Keratinocyte (primary cell): ENCODE results near the gene PPP1R16B. TPM values are rescaled to one million over a fixed set of nuclear protein-coding genes. Genes with fewer than 3 reads are reported as not detected.

Experiments
- DNase-seq: peaks from one replicate; pipeline ENCODE4 v3.0.0-alpha.2; 2011; ENCODE audit warnings: low read depth, missing footprints, low spot score
- FAIRE-seq: peaks from 2 replicates; lab custom pipeline; 2011; peaks lifted over from hg19 to GRCh38; lab: Jason Lieb, UNC
- H2AFZ ChIP-seq: 2 replicates; pipeline ENCODE4 v1.6.0; 2012; ENCODE audit warnings: low read length, control low read depth, inconsistent platforms; ENCODE audit not compliant: control insufficient read depth
- H3K27ac ChIP-seq: 2 replicates; pipeline ENCODE4 v1.5.1; 2011; ENCODE audit warnings: low read length; ENCODE audit not compliant: control insufficient read depth, insufficient read depth
- H3K27me3 ChIP-seq: 3 replicates; pipeline ENCODE4 v1.6.0; 2011; ENCODE audit warnings: low read length; ENCODE audit not compliant: control insufficient read depth, insufficient read depth; ENCODE audit errors: extremely low read depth
- H3K36me3 ChIP-seq, 2 experiments: 2 replicates in 1 of 2; 3 replicates in 1 of 2; pipeline ENCODE4 v1.5.1; 2011; ENCODE audit warnings: low read length in 2 of 2, mild to moderate bottlenecking in 1 of 2; ENCODE audit not compliant: control insufficient read depth in 2 of 2, insufficient read depth in 2 of 2; ENCODE audit errors: extremely low read depth in 1 of 2
- H3K4me1 ChIP-seq: 3 replicates; pipeline ENCODE4 v1.5.1; 2011; ENCODE audit warnings: low read length; ENCODE audit not compliant: control insufficient read depth, insufficient read depth; ENCODE audit errors: extremely low read depth
- H3K4me2 ChIP-seq: 3 replicates; pipeline ENCODE4 v1.6.0; 2011; ENCODE audit warnings: low read depth, low read length; ENCODE audit not compliant: control insufficient read depth, insufficient read depth; ENCODE audit errors: extremely low read depth
- H3K4me3 ChIP-seq, 3 experiments: fragments of 200-600 bp in 1 of 3; sonication (generic) in 1 of 3; 2 replicates in 2 of 3; 3 replicates in 1 of 3; pipeline ENCODE4 v1.5.1; 2011 to 2016; ENCODE audit warnings: low read length in 3 of 3, mild to moderate bottlenecking in 3 of 3, control low read depth in 2 of 3, inconsistent platforms in 1 of 3, low read depth in 1 of 3, mixed read lengths in 1 of 3, mixed run types in 1 of 3, moderate library complexity in 1 of 3; ENCODE audit not compliant: control insufficient read depth in 2 of 3, insufficient read depth in 2 of 3; ENCODE audit errors: extremely low read depth in 1 of 3
- H3K79me2 ChIP-seq: 2 replicates; pipeline ENCODE4 v1.6.0; 2012; ENCODE audit warnings: low read length; ENCODE audit not compliant: control insufficient read depth, insufficient read depth
- H3K9ac ChIP-seq: 3 replicates; pipeline ENCODE4 v1.6.0; 2011; ENCODE audit warnings: low read length; ENCODE audit not compliant: control insufficient read depth, insufficient read depth; ENCODE audit errors: extremely low read depth
- H3K9me1 ChIP-seq: 3 replicates; pipeline ENCODE4 v1.6.0; 2011; ENCODE audit warnings: low read length; ENCODE audit not compliant: control insufficient read depth, insufficient read depth; ENCODE audit errors: extremely low read depth
- H3K9me3 ChIP-seq: 2 replicates; pipeline ENCODE4 v1.5.1; 2012; ENCODE audit warnings: low read depth, low read length; ENCODE audit not compliant: control insufficient read depth
- H4K20me1 ChIP-seq: 3 replicates; pipeline ENCODE4 v1.6.0; 2011; ENCODE audit warnings: low read length; ENCODE audit not compliant: control insufficient read depth, insufficient read depth; ENCODE audit errors: extremely low read depth
- EZH2 ChIP-seq: IDR thresholded peaks from one replicate; pipeline ENCODE4 v1.6.1; 2012; ENCODE audit warnings: inconsistent platforms, mild to moderate bottlenecking, low read length, moderate library complexity
- dilution Hi-C: fragments of 300-500 bp; cut with MboI; formaldehyde crosslinking; loops from one replicate; pipeline ENCODE4 v1.7.0; 2020; ENCODE audit warnings: low sequenced_read_pairs; ENCODE audit not compliant: extremely low pct_ligation_motif_present
- polyA plus RNA-seq, 5 experiments: library from polyadenylated mRNA; depleted of rRNA in 3 of 5; stranded (reverse) in 3 of 5; stranded (forward) in 1 of 5; unstranded in 1 of 5; fragments of >200 nt; gene quantifications; 1 replicate in 1 of 5; 2 replicates in 3 of 5; 3 replicates in 1 of 5; pipeline versions ENCODE4 v1.2.1 to v1.2.3, GENCODE V29; 2011 to 2012; ENCODE audit warnings: missing spikeins in 2 of 5, low read depth in 1 of 5, low replicate concordance in 1 of 5
- TF ChIP-seq, protein P1 (sequence below), 3 experiments: IDR thresholded peaks in 1 of 3; conservative IDR thresholded peaks in 1 of 3; optimal IDR thresholded peaks in 1 of 3; 2 replicates in 2 of 3; 3 replicates in 1 of 3; pipeline versions ENCODE3 to v1.5.1; 2011; ENCODE audit warnings: low read length in 3 of 3, mild to moderate bottlenecking in 3 of 3, moderate library complexity in 2 of 3, control low read depth in 1 of 3, inconsistent platforms in 1 of 3; ENCODE audit not compliant: insufficient read depth in 2 of 3; ENCODE audit errors: extremely low read depth in 1 of 3

Gene PPP1R16B
- polyA plus RNA-seq, 1 donor (not counting 4 experiments of a cell fraction or from before 2014, with no cell fraction given): not detected

- H3K4me1 ChIP-seq: no peaks in the 10 kb centered on the region
- no peak overlapping the region for H3K27ac ChIP-seq
- no peak overlapping the region for H3K9ac ChIP-seq
- H3K4me3 ChIP-seq: no peak overlapping the region
- no peak for TF ChIP-seq EZH2
- TF ChIP-seq, protein P1, sequence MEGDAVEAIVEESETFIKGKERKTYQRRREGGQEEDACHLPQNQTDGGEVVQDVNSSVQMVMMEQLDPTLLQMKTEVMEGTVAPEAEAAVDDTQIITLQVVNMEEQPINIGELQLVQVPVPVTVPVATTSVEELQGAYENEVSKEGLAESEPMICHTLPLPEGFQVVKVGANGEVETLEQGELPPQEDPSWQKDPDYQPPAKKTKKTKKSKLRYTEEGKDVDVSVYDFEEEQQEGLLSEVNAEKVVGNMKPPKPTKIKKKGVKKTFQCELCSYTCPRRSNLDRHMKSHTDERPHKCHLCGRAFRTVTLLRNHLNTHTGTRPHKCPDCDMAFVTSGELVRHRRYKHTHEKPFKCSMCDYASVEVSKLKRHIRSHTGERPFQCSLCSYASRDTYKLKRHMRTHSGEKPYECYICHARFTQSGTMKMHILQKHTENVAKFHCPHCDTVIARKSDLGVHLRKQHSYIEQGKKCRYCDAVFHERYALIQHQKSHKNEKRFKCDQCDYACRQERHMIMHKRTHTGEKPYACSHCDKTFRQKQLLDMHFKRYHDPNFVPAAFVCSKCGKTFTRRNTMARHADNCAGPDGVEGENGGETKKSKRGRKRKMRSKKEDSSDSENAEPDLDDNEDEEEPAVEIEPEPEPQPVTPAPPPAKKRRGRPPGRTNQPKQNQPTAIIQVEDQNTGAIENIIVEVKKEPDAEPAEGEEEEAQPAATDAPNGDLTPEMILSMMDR (optimal IDR thresholded peaks at IDR 0.05 in 1 of 3, IDR thresholded peaks at IDR 0.05 in 1 of 3, conservative IDR thresholded peaks at IDR 0.05 in 1 of 3; ENCODE audit: extremely low read depth in 1 of 3, insufficient read depth in 2 of 3, low read length in 3 of 3): no peak
- no peak overlapping the region for H2AFZ ChIP-seq
- H3K9me3 ChIP-seq: no peaks in the 10 kb centered on the region
- no peaks in the 10 kb centered on the region for H3K9me1 ChIP-seq
- H4K20me1 ChIP-seq: no peaks in the 10 kb centered on the region
- H3K27me3 ChIP-seq: no peaks in the 10 kb centered on the region
- FAIRE-seq (no peak), DNase-seq (no peak)
- dilution Hi-C loops: no loop called here
- no peak overlapping the region for H3K4me2 ChIP-seq
- H3K79me2 ChIP-seq: no peaks in the 10 kb centered on the region
- H3K36me3 ChIP-seq: no peaks in the 10 kb centered on the region
Observed at GRCh38 chr20:38840894-38841470, 35.5 kb downstream of the PPP1R16B start.

DNA sequence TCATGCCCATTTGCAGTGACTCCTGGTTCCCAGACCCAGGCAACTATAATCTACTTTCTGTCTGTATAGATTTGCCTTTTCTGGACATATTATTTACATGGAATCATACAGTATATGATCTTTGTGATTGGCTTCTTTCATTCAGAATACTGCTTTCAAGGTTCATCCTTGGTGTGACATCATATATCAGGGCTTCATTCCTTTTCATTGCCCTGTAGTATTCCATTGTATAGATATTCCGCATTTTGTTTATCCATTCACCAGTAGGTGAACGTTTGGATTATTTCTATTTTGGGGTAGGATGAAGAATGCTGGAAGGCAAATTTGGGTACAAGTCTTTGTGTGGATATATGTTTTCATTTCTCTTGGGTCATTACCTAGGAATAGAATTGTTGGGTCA, 36.1 kb downstream of the PPP1R16B start:
- no peaks in the 10 kb centered on the region for H3K79me2 ChIP-seq
- H3K27ac ChIP-seq: no peak overlapping the region
- H3K9ac ChIP-seq: no peak overlapping the region

More for the DNA sequence above, 36.1 kb downstream of the PPP1R16B start:
- DNase-seq (no peak), FAIRE-seq (no peak)
- H3K9me3 ChIP-seq: no peaks in the 10 kb centered on the region
- no peaks in the 10 kb centered on the region for H3K4me1 ChIP-seq
- no peak overlapping the region for H3K4me2 ChIP-seq
- no peaks in the 10 kb centered on the region for H4K20me1 ChIP-seq
- no peak overlapping the region for H2AFZ ChIP-seq
- no peaks in the 10 kb centered on the region for H3K36me3 ChIP-seq
- H3K4me3 ChIP-seq: no peak overlapping the region
- no peaks in the 10 kb centered on the region for H3K27me3 ChIP-seq
- dilution Hi-C loops: no loop called here
- H3K9me1 ChIP-seq: no peaks in the 10 kb centered on the region
- TF ChIP-seq EZH2: no peak
- TF ChIP-seq, protein P1 (optimal IDR thresholded peaks at IDR 0.05 in 1 of 3, IDR thresholded peaks at IDR 0.05 in 1 of 3, conservative IDR thresholded peaks at IDR 0.05 in 1 of 3; ENCODE audit: extremely low read depth in 1 of 3, insufficient read depth in 2 of 3, low read length in 3 of 3): no peak
